K562 (cell line): ENCODE results near the gene ATRX. TPM values are rescaled to one million over a fixed set of nuclear protein-coding genes. Genes with fewer than 3 reads are reported as not detected.

Experiments
- ATAC-seq: fragments of 200-7000 bp; cut with Tn5 transposase; 3 replicates; pipeline ENCODE4 v1.9.1; 2020; ENCODE audit warnings: moderate library complexity
- BruUV-seq: library from RNA; stranded (reverse); fragments of 400-500 nt; replicated peaks from 2 replicates; lab custom pipeline; 2021; lab: Mats Ljungman, UMichigan
- CTCF ChIA-PET: fragments of 300-600 bp; formaldehyde crosslinking; extraction: SDS; loops from one replicate; lab custom pipeline; 2021; ENCODE audit warnings: low intra/inter-chr PET ratio; lab: Yijun Ruan, JAX
- POLR2A ChIA-PET: fragments of 300-600, 350-650 bp; sonication (Branson Sonifier 250); formaldehyde crosslinking; extraction: SDS; loops from one replicate; lab custom pipeline; 2021; ENCODE audit warnings: antibody characterized with exemption, inconsistent platforms; lab: Yijun Ruan, JAX
- DNase-seq, 4 experiments: peaks; one replicate each; pipeline versions ENCODE4 v3.0.0 to v3.0.0-alpha.2; 2011 to 2018; ENCODE audit warnings: low spot score in 3 of 4, mixed read lengths in 3 of 4; ENCODE audit errors: extremely low read depth in 1 of 4
- FAIRE-seq: peaks from 2 replicates; lab custom pipeline; 2011; peaks lifted over from hg19 to GRCh38; lab: Jason Lieb, UNC
- H2AFZ ChIP-seq: 2 replicates; pipeline ENCODE4 v1.6.0; 2011; ENCODE audit warnings: low read depth, low read length, control low read depth, inconsistent platforms
- H3K27ac ChIP-seq: fragments of 200-600 bp; 3 replicates; pipeline ENCODE4 v1.8.0; 2011; ENCODE audit warnings: low read depth, mild to moderate bottlenecking, control low read depth, inconsistent platforms, low read length, moderate library complexity, mixed read lengths; ENCODE audit errors: extremely low read depth
- H3K27me3 ChIP-seq, 2 experiments: fragments of 300-600 bp in 1 of 2; 2 replicates in 1 of 2; 3 replicates in 1 of 2; pipeline versions ENCODE4 v1.6.0 to v1.8.0; 2011; ENCODE audit warnings: inconsistent platforms in 2 of 2, low read length in 2 of 2, mild to moderate bottlenecking in 1 of 2, mixed read lengths in 1 of 2, moderate library complexity in 1 of 2; ENCODE audit not compliant: control insufficient read depth in 2 of 2, insufficient read depth in 2 of 2
- H3K36me3 ChIP-seq: fragments of 300-600 bp; 3 replicates; pipeline ENCODE4 v1.8.0; 2011; ENCODE audit warnings: mild to moderate bottlenecking, low read length, inconsistent platforms; ENCODE audit not compliant: control insufficient read depth, insufficient read depth
- H3K4me1 ChIP-seq, 2 experiments: fragments of 200-600 bp in 1 of 2; replicated peaks in 1 of 2; 2 replicates in 1 of 2; 3 replicates in 1 of 2; pipeline versions ENCODE4 v1.5.1 to v1.8.0; 2011; ENCODE audit warnings: inconsistent platforms in 2 of 2, low read length in 2 of 2, mild to moderate bottlenecking in 1 of 2, mixed read lengths in 1 of 2, moderate library complexity in 1 of 2; ENCODE audit not compliant: control insufficient read depth in 2 of 2, insufficient read depth in 2 of 2
- H3K4me2 ChIP-seq: 2 replicates; pipeline ENCODE4 v1.6.1; 2011; ENCODE audit warnings: low read length, control low read depth, inconsistent platforms, mixed read lengths; ENCODE audit not compliant: insufficient read depth
- H3K4me3 ChIP-seq: fragments of 200-600 bp; sonication (generic), shearing (Covaris generic); 2 replicates; pipeline ENCODE4 v1.5.1; 2016; ENCODE audit warnings: control low read depth, inconsistent platforms
- H3K79me2 ChIP-seq: fragments of 200-600 bp; 3 replicates; pipeline ENCODE4 v1.8.0; 2011; ENCODE audit warnings: low read length, inconsistent platforms; ENCODE audit not compliant: control insufficient read depth, insufficient read depth
- H3K9ac ChIP-seq, 2 experiments: 2 replicates each; pipeline versions ENCODE4 v1.6.0 to v1.6.1; 2011; ENCODE audit warnings: low read depth in 2 of 2, low read length in 2 of 2, control low read depth in 1 of 2, inconsistent platforms in 1 of 2, mild to moderate bottlenecking in 1 of 2, mixed read lengths in 1 of 2; ENCODE audit not compliant: insufficient read depth in 1 of 2
- H3K9me1 ChIP-seq: one replicate; pipeline ENCODE4 v1.6.0; 2011; ENCODE audit warnings: inconsistent platforms, mild to moderate bottlenecking, low read length, moderate library complexity; ENCODE audit not compliant: control insufficient read depth, insufficient read depth
- H3K9me3 ChIP-seq: replicated peaks from 2 replicates; pipeline ENCODE4 v1.5.1; 2011; ENCODE audit warnings: low read depth, low read length, inconsistent platforms; ENCODE audit not compliant: control insufficient read depth, insufficient read depth
- H4K20me1 ChIP-seq: replicated peaks from 2 replicates; pipeline ENCODE4 v1.6.1; 2011; ENCODE audit warnings: low read length, inconsistent platforms, mixed read lengths; ENCODE audit not compliant: control insufficient read depth, insufficient read depth
- ATF7 ChIP-seq: fragments of 450-650 bp; IDR thresholded peaks from 2 replicates; pipeline ENCODE4 v1.7.1; 2014; ENCODE audit warnings: mild to moderate bottlenecking, moderate library complexity
- DACH1 ChIP-seq: fragments of 450-650 bp; IDR thresholded peaks from 2 replicates; pipeline ENCODE4 v1.6.1; 2018; ENCODE audit not compliant: partially characterized antibody
- EP400 ChIP-seq: fragments of 450-650 bp; IDR thresholded peaks from 2 replicates; pipeline ENCODE4 v1.6.1; 2017; ENCODE audit warnings: antibody characterized with exemption, mild to moderate bottlenecking, moderate library complexity
- EZH2 ChIP-seq: IDR thresholded peaks from 2 replicates; pipeline ENCODE4 v1.6.1; 2012; ENCODE audit warnings: low read depth, mild to moderate bottlenecking, inconsistent platforms, low read length, borderline replicate concordance
- GABPB2 ChIP-seq: fragments of 250-450 bp; sonication (Bioruptor Pico); conservative IDR thresholded peaks from 2 replicates; pipeline ENCODE4 v1.5.1; 2021; ENCODE audit warnings: mild to moderate bottlenecking
- GMEB1 ChIP-seq: fragments of 250-450 bp; sonication (Bioruptor Pico); IDR thresholded peaks from 2 replicates; pipeline ENCODE4 v1.4.0; 2020; ENCODE audit warnings: mild to moderate bottlenecking
- MEF2A ChIP-seq: IDR thresholded peaks from 2 replicates; pipeline ENCODE4 v1.6.1; 2011; ENCODE audit warnings: low read depth, mild to moderate bottlenecking, low read length, moderate library complexity; ENCODE audit not compliant: control insufficient read depth
- POLR2AphosphoS5 ChIP-seq: IDR thresholded peaks from 2 replicates; pipeline ENCODE4 v1.6.1; 2011; ENCODE audit warnings: mild to moderate bottlenecking, low read depth, low read length, moderate library complexity; ENCODE audit not compliant: control insufficient read depth, insufficient read depth
- RB1 ChIP-seq: fragments of 450-650 bp; IDR thresholded peaks from 2 replicates; pipeline ENCODE4 v1.6.1; 2017; ENCODE audit warnings: low read depth, mild to moderate bottlenecking
- TAF7 ChIP-seq: fragments of 450-650 bp; IDR thresholded peaks from 2 replicates; pipeline ENCODE4 v1.6.1; 2016; ENCODE audit warnings: missing genetic modification characterization, missing compliant biosample characterization
- ZBTB17 ChIP-seq: fragments of 450-650 bp; formaldehyde crosslinking; IDR thresholded peaks from 2 replicates; pipeline ENCODE4 v1.4.0; 2020; ENCODE audit warnings: mild to moderate bottlenecking
- ZNF436 ChIP-seq: fragments of 250-450, 450-650 bp; sonication (Bioruptor Pico); formaldehyde crosslinking; IDR thresholded peaks from 2 replicates; pipeline ENCODE4 v1.7.0; 2020; ENCODE audit warnings: mild to moderate bottlenecking
- ZNF830 ChIP-seq: fragments of 250-450 bp; sonication (Bioruptor Pico); IDR thresholded peaks from 2 replicates; pipeline ENCODE4 v1.5.0; 2021; ENCODE audit warnings: mild to moderate bottlenecking
- WGBS: fragments of 100-300 bp; shearing (Covaris generic); methylation state at CpG from one replicate; pipeline ENCODE4 v1.1.6; 2016; ENCODE audit warnings: low coverage, mixed read lengths; ENCODE audit not compliant: insufficient coverage; ENCODE audit errors: missing lambda C conversion rate; 5-methylcytosine and 5-hydroxymethylcytosine counted together
- in situ Hi-C: fragments of 300-500 bp; cut with MboI; formaldehyde crosslinking; loops from 4 replicates; pipeline ENCODE4 v1.15.0; 2018; ENCODE audit warnings: inconsistent platforms, mixed read lengths
- intact Hi-C: fragments of 100-400 bp; cut with micrococcal nuclease; formaldehyde crosslinking; loops from 2 replicates; pipeline ENCODE4 v1.14.2; 2022
- polyA plus RNA-seq, 8 experiments: library from polyadenylated mRNA; depleted of rRNA in 4 of 8; stranded (reverse) in 5 of 8; unstranded in 3 of 8; fragments of >200 nt; fragmentation: Nextera tagmentation in 2 of 8; fragmentation: Illumina TruSeq in 1 of 8; extraction: Ambion mirVana in 2 of 8; extraction: Trizol in 1 of 8; gene quantifications; 2 replicates each; pipeline versions ENCODE4 v1.2.1 to v1.2.3, GENCODE V29; 2011 to 2014; ENCODE audit warnings: inconsistent platforms in 1 of 8, missing spikeins in 1 of 8
- total RNA-seq, 7 experiments: library from RNA; depleted of rRNA in 6 of 7; stranded (reverse); fragments of >200 nt in 6 of 7; fragmentation: Illumina TruSeq in 2 of 7; extraction: Trizol in 2 of 7; gene quantifications; 2 replicates each; pipeline versions ENCODE4 v1.2.1 to v1.2.3, GENCODE V29; 2011 to 2021; ENCODE audit warnings: low replicate concordance in 1 of 7
- TF ChIP-seq, protein P1 (sequence below): sonication (generic); formaldehyde crosslinking; IDR thresholded peaks from 2 replicates; pipeline ENCODE4 v1.5.0; 2020; ENCODE audit warnings: missing genetic modification reagents
- TF ChIP-seq, protein P2 (sequence below): sonication (generic); formaldehyde crosslinking; IDR thresholded peaks from 2 replicates; pipeline ENCODE4 v1.8.1; 2023; ENCODE audit warnings: mild to moderate bottlenecking, missing genetic modification reagents
- TF ChIP-seq, protein P3 (sequence below): fragments of 250-450 bp; sonication (Bioruptor Pico); IDR thresholded peaks from 2 replicates; pipeline ENCODE4 v1.8.0; 2021; ENCODE audit warnings: moderate library complexity, mild to moderate bottlenecking, inconsistent platforms

The ATRX gene
- total and polyA plus RNA-seq, 9 of the 15 experiments (the other 6 are each of a cell fraction or from before 2014, with no cell fraction given) = 7.7 to 23.1 (median 20.2) TPM

GRCh38 chrX:77527233-77528001, 258.6 kb downstream of the ATRX start:
- H3K4me1 ChIP-seq = no peaks in the 10 kb centered on the region; a peak in 2 of 5 replicates
- H3K4me2 ChIP-seq = peak overlapping the region; percentile 63
- no peak overlapping the region; the same call in 1 of the 2 replicates for H3K4me3 ChIP-seq
- intact Hi-C loops (no loop called here), in situ Hi-C loops (no loop called here)
- 0 out of 3 replicates have a peak, but pooled peaks cover 3% of the 10 kb centered on the region for H3K36me3 ChIP-seq
- H3K27ac ChIP-seq = peak overlapping the region; percentile 76
- WGBS = 4% methylated on average over 10 of the region's 18 CpGs
- H3K27me3 ChIP-seq = no peaks in the 10 kb centered on the region
- no TSS peak for BruUV-seq
- H3K9ac ChIP-seq = peak overlapping the region; percentile 49 to 64; a peak in 3 of 4 replicates
- no peaks in the 10 kb centered on the region for H3K79me2 ChIP-seq
- no peaks in the 10 kb centered on the region for H3K9me1 ChIP-seq
- ATAC-seq (peak; percentile 95), DNase-seq (peak; percentile 37 to 83 (median 58)), FAIRE-seq (peak; percentile 71)
- H3K9me3 ChIP-seq = no peaks in the 10 kb centered on the region
- no peaks in the 10 kb centered on the region for H4K20me1 ChIP-seq
- ChIA-PET POLR2A (no interaction called here), CTCF (no interaction called here)
- peak overlapping the region; percentile 72 for H2AFZ ChIP-seq
- TF ChIP-seq, protein P1, sequence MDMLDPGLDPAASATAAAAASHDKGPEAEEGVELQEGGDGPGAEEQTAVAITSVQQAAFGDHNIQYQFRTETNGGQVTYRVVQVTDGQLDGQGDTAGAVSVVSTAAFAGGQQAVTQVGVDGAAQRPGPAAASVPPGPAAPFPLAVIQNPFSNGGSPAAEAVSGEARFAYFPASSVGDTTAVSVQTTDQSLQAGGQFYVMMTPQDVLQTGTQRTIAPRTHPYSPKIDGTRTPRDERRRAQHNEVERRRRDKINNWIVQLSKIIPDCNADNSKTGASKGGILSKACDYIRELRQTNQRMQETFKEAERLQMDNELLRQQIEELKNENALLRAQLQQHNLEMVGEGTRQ (CRISPR knock-in tag) = peak; percentile 13; the same call in 1 of the 2 replicates
- TF ChIP-seq GABPB2 (no peak), EZH2 (no peak), ATF7 (peak; percentile 17; the same call in 1 of the 2 replicates), MEF2A (no peak), EP400 (peak; percentile 72), DACH1 (no peak), POLR2AphosphoS5 (peak; percentile 18; the same call in 1 of the 2 replicates), ZBTB17 (CRISPR knock-in tag) (no peak), RB1 (no peak), GMEB1 (CRISPR knock-in tag) (no peak), ZNF436 (CRISPR knock-in tag) (no peak), ZNF830 (CRISPR knock-in tag) (no peak), TAF7 (tag) (no peak)
- TF ChIP-seq, protein P2, sequence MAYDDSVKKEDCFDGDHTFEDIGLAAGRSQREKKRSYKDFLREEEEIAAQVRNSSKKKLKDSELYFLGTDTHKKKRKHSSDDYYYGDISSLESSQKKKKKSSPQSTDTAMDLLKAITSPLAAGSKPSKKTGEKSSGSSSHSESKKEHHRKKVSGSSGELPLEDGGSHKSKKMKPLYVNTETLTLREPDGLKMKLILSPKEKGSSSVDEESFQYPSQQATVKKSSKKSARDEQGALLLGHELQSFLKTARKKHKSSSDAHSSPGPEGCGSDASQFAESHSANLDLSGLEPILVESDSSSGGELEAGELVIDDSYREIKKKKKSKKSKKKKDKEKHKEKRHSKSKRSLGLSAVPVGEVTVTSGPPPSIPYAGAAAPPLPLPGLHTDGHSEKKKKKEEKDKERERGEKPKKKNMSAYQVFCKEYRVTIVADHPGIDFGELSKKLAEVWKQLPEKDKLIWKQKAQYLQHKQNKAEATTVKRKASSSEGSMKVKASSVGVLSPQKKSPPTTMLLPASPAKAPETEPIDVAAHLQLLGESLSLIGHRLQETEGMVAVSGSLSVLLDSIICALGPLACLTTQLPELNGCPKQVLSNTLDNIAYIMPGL (CRISPR knock-in tag) = no peak
- TF ChIP-seq, protein P3, sequence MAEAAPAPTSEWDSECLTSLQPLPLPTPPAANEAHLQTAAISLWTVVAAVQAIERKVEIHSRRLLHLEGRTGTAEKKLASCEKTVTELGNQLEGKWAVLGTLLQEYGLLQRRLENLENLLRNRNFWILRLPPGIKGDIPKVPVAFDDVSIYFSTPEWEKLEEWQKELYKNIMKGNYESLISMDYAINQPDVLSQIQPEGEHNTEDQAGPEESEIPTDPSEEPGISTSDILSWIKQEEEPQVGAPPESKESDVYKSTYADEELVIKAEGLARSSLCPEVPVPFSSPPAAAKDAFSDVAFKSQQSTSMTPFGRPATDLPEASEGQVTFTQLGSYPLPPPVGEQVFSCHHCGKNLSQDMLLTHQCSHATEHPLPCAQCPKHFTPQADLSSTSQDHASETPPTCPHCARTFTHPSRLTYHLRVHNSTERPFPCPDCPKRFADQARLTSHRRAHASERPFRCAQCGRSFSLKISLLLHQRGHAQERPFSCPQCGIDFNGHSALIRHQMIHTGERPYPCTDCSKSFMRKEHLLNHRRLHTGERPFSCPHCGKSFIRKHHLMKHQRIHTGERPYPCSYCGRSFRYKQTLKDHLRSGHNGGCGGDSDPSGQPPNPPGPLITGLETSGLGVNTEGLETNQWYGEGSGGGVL (CRISPR knock-in tag) = no peak
